Measurements from ENCODE around the gene UBXN7.

GRCh38 chr3:196351541-196351940, 80.7 kb downstream of the UBXN7 start:
- no peak for TF ChIP-seq CTCF (IDR thresholded peaks at IDR 0.05)
- no peak for TF ChIP-seq POLR2A (IDR thresholded peaks at IDR 0.05)
